GM23338 (cell line): ENCODE results near the gene SIGLEC15. TPM values are rescaled to one million over a fixed set of nuclear protein-coding genes. Genes with fewer than 3 reads are reported as not detected.

Experiments
- ATAC-seq: fragments of 200-7000 bp; cut with Tn5 transposase; 3 replicates; pipeline ENCODE4 v1.9.1; 2020
- DNase-seq: peaks from one replicate; pipeline ENCODE4 v3.0.0-alpha.2; 2015; ENCODE audit warnings: low spot score
- H2AFZ ChIP-seq: fragments of 200-600 bp; sonication (generic); 2 replicates; pipeline ENCODE4 v1.8.0; 2016; ENCODE audit warnings: antibody characterized with exemption, mild to moderate bottlenecking, moderate library complexity
- H3F3A ChIP-seq: fragments of 200-600 bp; sonication (generic); replicated peaks from 2 replicates; pipeline ENCODE4 v1.8.0; 2017; ENCODE audit warnings: antibody characterized with exemption, mixed run types, low read depth
- H3K27ac ChIP-seq: fragments of 200-600 bp; sonication (generic); 2 replicates; pipeline ENCODE4 v1.6.1; 2016; ENCODE audit warnings: low read depth
- H3K27me3 ChIP-seq: fragments of 200-600 bp; sonication (generic); 2 replicates; pipeline ENCODE4 v1.8.0; 2016; ENCODE audit warnings: mild to moderate bottlenecking, mixed run types, moderate library complexity; ENCODE audit not compliant: insufficient read depth
- H3K36me3 ChIP-seq: fragments of 200-600 bp; sonication (generic); 2 replicates; pipeline ENCODE4 v1.8.0; 2016; ENCODE audit warnings: mild to moderate bottlenecking; ENCODE audit not compliant: insufficient read depth
- H3K4me1 ChIP-seq: fragments of 200-600 bp; sonication (generic); 2 replicates; pipeline ENCODE4 v1.8.0; 2016; ENCODE audit warnings: mild to moderate bottlenecking, moderate library complexity; ENCODE audit not compliant: insufficient read depth
- H3K4me2 ChIP-seq: fragments of 200-600 bp; sonication (generic); 2 replicates; pipeline ENCODE4 v1.7.1; 2017; ENCODE audit warnings: mixed run types
- H3K4me3 ChIP-seq: fragments of 200-600 bp; sonication (generic); 2 replicates; pipeline ENCODE4 v1.6.1; 2016; ENCODE audit warnings: mixed run types
- H3K79me2 ChIP-seq: fragments of 200-600 bp; sonication (generic); replicated peaks from 2 replicates; pipeline ENCODE4 v1.8.0; 2017; ENCODE audit warnings: mild to moderate bottlenecking; ENCODE audit not compliant: insufficient read depth
- H3K9me2 ChIP-seq: fragments of 200-600 bp; sonication (generic); 2 replicates; pipeline ENCODE4 v1.8.0; 2017; ENCODE audit not compliant: insufficient read depth
- H4K20me1 ChIP-seq: fragments of 200-600 bp; sonication (generic); replicated peaks from 2 replicates; pipeline ENCODE4 v1.8.0; 2017; ENCODE audit warnings: mild to moderate bottlenecking; ENCODE audit not compliant: insufficient read depth
- H3K27ac Mint-ChIP-seq: 2 replicates; pipeline ENCODE4 v1.8.0; 2020; ENCODE audit warnings: inconsistent platforms, mild to moderate bottlenecking, moderate library complexity, mixed read lengths
- H3K27me3 Mint-ChIP-seq: 3 replicates; pipeline ENCODE4 v1.8.0; 2022; ENCODE audit warnings: low read depth, mild to moderate bottlenecking, moderate library complexity, mixed read lengths, inconsistent platforms; ENCODE audit not compliant: insufficient read depth, poor library complexity
- H3K36me3 Mint-ChIP-seq: 3 replicates; pipeline ENCODE4 v1.8.0; 2021; ENCODE audit warnings: low read depth, mild to moderate bottlenecking, inconsistent platforms, moderate library complexity, mixed read lengths
- H3K4me1 Mint-ChIP-seq: 3 replicates; pipeline ENCODE4 v1.8.0; 2020; ENCODE audit warnings: mild to moderate bottlenecking, inconsistent platforms, mixed read lengths
- H3K4me3 Mint-ChIP-seq: 3 replicates; pipeline ENCODE4 v1.8.0; 2021; ENCODE audit warnings: moderate library complexity, mild to moderate bottlenecking, inconsistent platforms, mixed read lengths
- H3K9me3 Mint-ChIP-seq: 3 replicates; pipeline ENCODE4 v1.8.0; 2020; ENCODE audit warnings: moderate library complexity, mild to moderate bottlenecking, inconsistent platforms, mixed read lengths
- CREB1 ChIP-seq: fragments of 250-450 bp; sonication (Bioruptor Pico); IDR thresholded peaks from 2 replicates; pipeline ENCODE4 v1.5.0; 2020; ENCODE audit warnings: low read depth, mild to moderate bottlenecking, moderate library complexity
- EZH2 ChIP-seq: fragments of 200-600 bp; sonication (generic); IDR thresholded peaks from one replicate; pipeline ENCODE4 v1.8.0; 2017; ENCODE audit warnings: antibody characterized with exemption, mild to moderate bottlenecking, low read depth; ENCODE audit not compliant: unreplicated experiment
- EZH2phosphoT487 ChIP-seq: fragments of 200-600 bp; sonication (generic); IDR thresholded peaks from one replicate; pipeline ENCODE4 v1.8.1; 2018; ENCODE audit warnings: antibody characterized with exemption; ENCODE audit not compliant: unreplicated experiment
- JUNB ChIP-seq: IDR thresholded peaks from one replicate; pipeline ENCODE4 v1.6.1; 2016; ENCODE audit warnings: antibody characterized with exemption; ENCODE audit not compliant: unreplicated experiment
- NANOG ChIP-seq: IDR thresholded peaks from 2 replicates; pipeline ENCODE4 v1.6.1; 2016; ENCODE audit warnings: antibody characterized with exemption, borderline replicate concordance
- POLR2AphosphoS5 ChIP-seq: IDR thresholded peaks from 2 replicates; pipeline ENCODE4 v1.6.1; 2016; ENCODE audit warnings: antibody characterized with exemption, low read depth
- REST ChIP-seq: IDR thresholded peaks from one replicate; pipeline ENCODE4 v1.6.1; 2018; ENCODE audit warnings: antibody characterized with exemption; ENCODE audit not compliant: unreplicated experiment
- STAT1 ChIP-seq: IDR thresholded peaks from one replicate; pipeline ENCODE4 v1.6.1; 2016; ENCODE audit warnings: antibody characterized with exemption; ENCODE audit not compliant: unreplicated experiment
- ZNF114 ChIP-seq: fragments of 250-450 bp; sonication (Bioruptor Pico); IDR thresholded peaks from 2 replicates; pipeline ENCODE4 v1.5.0; 2020; ENCODE audit warnings: mild to moderate bottlenecking, moderate library complexity
- ZNF331 ChIP-seq: fragments of 250-450 bp; sonication (Bioruptor Pico); IDR thresholded peaks from 2 replicates; pipeline ENCODE4 v1.5.0; 2020; ENCODE audit warnings: low read depth, mild to moderate bottlenecking, moderate library complexity
- ZNF462 ChIP-seq: fragments of 250-450 bp; sonication (Bioruptor Pico); IDR thresholded peaks from 2 replicates; pipeline ENCODE4 v1.5.0; 2020; ENCODE audit warnings: mild to moderate bottlenecking, moderate library complexity
- polyA plus RNA-seq: library from polyadenylated mRNA; unstranded; fragments of >200 nt; fragmentation: Nextera tagmentation; extraction: Ambion mirVana; gene quantifications from 2 replicates; pipeline ENCODE4 v1.2.1, GENCODE V29; 2016
- total RNA-seq: library from RNA; depleted of rRNA; stranded (reverse); fragments of >200 nt; shearing (Covaris generic); gene quantifications from 2 replicates; pipeline ENCODE4 v1.2.3, GENCODE V29; 2014
- TF ChIP-seq, protein P1 (sequence below): IDR thresholded peaks from 2 replicates; pipeline ENCODE4 v1.6.1; 2016; ENCODE audit warnings: antibody characterized with exemption
- TF ChIP-seq, protein P2 (sequence below), 2 experiments: fragments of 200-600 bp in 1 of 2; sonication (generic) in 1 of 2; conservative IDR thresholded peaks; 2 replicates each; pipeline versions ENCODE4 v1.5.1 to v1.6.1; 2016 to 2017; ENCODE audit warnings: antibody characterized with exemption in 2 of 2, low read depth in 2 of 2, mild to moderate bottlenecking in 2 of 2, moderate library complexity in 1 of 2

Gene SIGLEC15
- total and polyA plus RNA-seq, 2 experiments from 2014 or later = 0.29 TPM; not detected in 1

- TF ChIP-seq, protein P1, sequence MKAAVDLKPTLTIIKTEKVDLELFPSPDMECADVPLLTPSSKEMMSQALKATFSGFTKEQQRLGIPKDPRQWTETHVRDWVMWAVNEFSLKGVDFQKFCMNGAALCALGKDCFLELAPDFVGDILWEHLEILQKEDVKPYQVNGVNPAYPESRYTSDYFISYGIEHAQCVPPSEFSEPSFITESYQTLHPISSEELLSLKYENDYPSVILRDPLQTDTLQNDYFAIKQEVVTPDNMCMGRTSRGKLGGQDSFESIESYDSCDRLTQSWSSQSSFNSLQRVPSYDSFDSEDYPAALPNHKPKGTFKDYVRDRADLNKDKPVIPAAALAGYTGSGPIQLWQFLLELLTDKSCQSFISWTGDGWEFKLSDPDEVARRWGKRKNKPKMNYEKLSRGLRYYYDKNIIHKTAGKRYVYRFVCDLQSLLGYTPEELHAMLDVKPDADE = no peak
- TF ChIP-seq NANOG (no peak), STAT1 (no peak), JUNB (no peak), ZNF462 (CRISPR knock-in tag) (no peak), EZH2 (no peak), CREB1 (no peak), POLR2AphosphoS5 (no peak), EZH2phosphoT487 (no peak), ZNF114 (no peak), REST (no peak), ZNF331 (CRISPR knock-in tag) (no peak)
- TF ChIP-seq, protein P2, sequence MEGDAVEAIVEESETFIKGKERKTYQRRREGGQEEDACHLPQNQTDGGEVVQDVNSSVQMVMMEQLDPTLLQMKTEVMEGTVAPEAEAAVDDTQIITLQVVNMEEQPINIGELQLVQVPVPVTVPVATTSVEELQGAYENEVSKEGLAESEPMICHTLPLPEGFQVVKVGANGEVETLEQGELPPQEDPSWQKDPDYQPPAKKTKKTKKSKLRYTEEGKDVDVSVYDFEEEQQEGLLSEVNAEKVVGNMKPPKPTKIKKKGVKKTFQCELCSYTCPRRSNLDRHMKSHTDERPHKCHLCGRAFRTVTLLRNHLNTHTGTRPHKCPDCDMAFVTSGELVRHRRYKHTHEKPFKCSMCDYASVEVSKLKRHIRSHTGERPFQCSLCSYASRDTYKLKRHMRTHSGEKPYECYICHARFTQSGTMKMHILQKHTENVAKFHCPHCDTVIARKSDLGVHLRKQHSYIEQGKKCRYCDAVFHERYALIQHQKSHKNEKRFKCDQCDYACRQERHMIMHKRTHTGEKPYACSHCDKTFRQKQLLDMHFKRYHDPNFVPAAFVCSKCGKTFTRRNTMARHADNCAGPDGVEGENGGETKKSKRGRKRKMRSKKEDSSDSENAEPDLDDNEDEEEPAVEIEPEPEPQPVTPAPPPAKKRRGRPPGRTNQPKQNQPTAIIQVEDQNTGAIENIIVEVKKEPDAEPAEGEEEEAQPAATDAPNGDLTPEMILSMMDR (conservative IDR thresholded peaks at IDR 0.05; ENCODE audit: low read depth in 2 of 2) = no peak
- Histone ChIP-seq H3F3A (no peaks in the 10 kb centered on the region), H3K27me3 (no peaks in the 10 kb centered on the region), H4K20me1 (no peaks in the 10 kb centered on the region; the same call in 1 of the 2 replicates), H3K27ac (no peak overlapping the region), H3K9me2 (no peaks in the 10 kb centered on the region), H3K4me3 (no peak overlapping the region), H2AFZ (no peak overlapping the region), H3K36me3 (peaks cover 15% of the 10 kb centered on the region), H3K4me1 (no peaks in the 10 kb centered on the region), H3K79me2 (no peaks in the 10 kb centered on the region), H3K4me2 (no peak overlapping the region)
- no peak for DNase-seq
- no peak overlapping the region for H3K4me3 Mint-ChIP-seq
- H3K9me3 Mint-ChIP-seq = no peaks in the 10 kb centered on the region
- ATAC-seq = no peak
- peaks cover 45% of the 10 kb centered on the region for H3K36me3 Mint-ChIP-seq
- H3K4me1 Mint-ChIP-seq = no peaks in the 10 kb centered on the region
- H3K27ac Mint-ChIP-seq = no peak overlapping the region
- no peaks in the 10 kb centered on the region for H3K27me3 Mint-ChIP-seq
Observed at GRCh38 chr18:45860971-45861370, 35.5 kb downstream of the SIGLEC15 start.
